DMS 273 (cell line): Measurements from ENCODE around the gene POMGNT1.

Source experiments
- DNase-seq: peaks from one replicate; lab custom pipeline; 2025; ENCODE audit not compliant: unreplicated experiment; lab: John Stamatoyannopoulos, UW

POMGNT1 gene

DNA sequence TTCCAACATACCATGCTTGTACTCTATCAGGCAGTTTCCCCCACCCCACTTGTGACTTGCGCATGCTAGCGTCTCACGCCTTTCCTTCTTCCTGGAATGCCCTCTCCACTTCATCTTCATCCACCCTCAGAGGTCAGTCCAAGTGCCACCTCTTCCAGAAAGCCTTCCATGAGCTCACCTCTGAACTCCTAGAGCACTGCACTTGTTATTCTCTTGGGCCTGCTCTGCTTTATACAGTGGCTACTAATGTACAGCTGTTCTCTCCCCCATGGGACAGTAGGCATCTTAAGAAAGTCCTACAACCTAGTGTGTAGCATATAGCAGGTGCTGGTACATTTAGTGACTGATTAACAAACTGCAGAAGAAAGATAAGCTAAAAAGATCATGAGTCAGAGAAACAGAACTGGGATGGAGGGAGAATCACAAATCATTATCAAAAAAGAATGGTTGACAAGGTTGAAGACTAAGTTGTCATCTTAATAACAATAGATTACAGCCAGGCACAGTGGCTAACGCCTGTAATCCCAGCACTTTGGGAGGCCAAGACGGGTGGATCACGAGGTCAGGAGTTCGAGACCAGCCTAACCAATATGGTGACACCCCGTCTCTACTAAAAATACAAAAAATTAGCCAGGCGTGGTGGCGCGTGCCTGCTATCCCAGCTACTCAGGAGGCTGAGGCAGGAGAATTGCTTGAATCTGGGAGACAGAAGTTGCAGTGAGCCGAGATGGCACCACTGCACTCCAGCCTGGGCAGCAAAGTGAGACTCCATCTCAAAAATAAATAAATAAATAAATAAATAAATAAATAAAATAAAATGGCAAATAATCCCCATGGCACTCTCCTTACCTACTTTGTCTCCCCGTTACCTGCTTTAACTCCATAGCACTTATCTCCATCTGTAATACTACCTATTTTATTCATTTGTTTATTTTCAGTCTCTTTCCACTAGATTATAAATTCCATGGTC, 39.6 kb downstream of the POMGNT1 start:
- no peak for DNase-seq

DNA sequence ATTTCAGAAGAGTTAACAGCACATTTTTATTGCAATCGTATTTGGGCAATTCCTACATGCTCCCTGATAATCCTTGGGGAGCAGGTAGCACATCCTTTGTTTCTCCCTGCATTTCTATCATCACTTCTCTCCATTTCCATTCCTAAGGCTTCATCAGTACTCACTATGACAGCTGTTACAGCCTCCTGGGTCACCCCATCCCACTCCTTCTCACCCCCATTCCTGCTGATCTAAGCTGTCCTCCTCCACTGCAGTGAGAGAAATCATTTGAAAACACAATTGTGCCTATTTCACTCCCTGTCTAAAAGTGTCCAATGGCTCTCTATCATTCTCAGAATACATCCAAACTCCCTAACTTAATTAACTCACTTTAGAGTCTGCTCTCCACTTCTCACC, 40.3 kb downstream of the POMGNT1 start:
- no peak for DNase-seq

DNA sequence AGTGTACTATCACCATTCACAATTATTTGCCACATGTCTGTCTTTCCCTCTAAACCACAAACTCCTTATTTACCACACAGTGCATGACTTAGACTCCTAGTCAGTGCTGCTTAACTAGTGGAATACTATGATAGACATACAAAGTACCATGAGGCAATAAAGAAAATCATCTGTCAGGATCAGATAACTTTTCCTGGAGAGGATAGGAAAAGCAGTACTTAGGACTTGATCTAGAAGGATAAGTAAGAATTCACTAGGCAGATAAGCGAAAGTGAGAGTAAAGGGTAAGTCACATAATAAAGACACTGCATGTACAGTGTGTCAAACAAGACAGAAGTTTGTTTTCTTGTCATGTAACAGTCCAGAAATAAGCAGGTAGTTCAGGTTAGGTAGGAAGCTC, 44.5 kb downstream of the POMGNT1 start:
- DNase-seq, result no peak

DNA sequence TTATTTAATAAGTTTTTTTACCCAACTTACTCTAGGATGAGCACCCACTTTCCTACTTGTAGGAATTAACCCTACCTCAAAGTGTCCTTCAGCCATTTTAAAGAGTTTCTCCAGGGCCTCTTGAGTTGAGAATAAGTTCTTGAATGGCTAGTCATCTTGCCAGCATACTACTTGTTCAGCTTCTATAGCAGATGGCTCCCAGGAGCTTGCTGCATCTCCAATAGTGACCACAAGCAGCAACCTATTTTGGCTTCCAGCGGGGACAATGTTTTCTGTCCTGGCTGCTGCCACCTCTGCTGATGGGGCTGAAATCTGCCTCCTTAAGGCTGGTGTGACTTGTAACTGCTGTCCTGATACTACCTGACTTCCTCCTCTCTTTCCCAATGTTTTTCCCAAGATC, 45.0 kb downstream of the POMGNT1 start:
- DNase-seq, result no peak

DNA sequence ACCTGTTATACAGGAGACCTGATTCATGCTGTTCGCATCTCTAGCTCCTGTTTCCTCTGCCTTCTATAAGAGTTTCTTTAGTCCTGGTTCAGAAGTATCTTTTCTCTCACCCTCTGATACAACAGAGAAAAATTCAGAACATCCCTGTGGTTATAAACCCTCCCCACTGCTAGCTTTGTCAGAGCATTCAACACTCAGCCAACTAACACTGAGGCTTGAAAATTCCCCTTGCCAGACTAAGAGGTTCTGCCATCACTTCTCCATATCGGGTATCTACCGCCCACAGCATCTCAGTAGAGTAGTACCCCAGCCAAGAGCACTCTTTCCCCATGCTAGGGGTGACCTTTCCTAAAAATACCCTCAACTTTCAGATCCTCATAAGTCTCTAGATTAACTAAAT, 46.2 kb downstream of the POMGNT1 start:
- DNase-seq, result no peak

DNA sequence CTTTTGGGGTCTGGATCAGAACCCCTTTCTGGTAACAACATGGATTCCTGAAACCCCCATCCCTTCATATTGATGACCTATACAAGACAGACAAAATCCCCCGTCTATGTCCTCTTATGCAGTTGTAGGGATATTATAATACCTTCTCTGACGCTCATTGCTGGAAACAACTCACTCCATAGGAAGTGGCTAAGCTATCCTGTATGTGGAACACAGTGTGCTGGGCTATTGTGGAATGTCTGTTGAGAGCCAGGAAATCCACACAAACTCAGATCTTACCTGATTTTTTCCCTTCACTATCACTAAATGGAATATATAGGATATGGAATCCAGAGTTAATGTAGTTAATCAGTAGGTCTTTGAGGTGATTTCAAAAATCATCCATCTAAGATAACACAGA, 48.1 kb downstream of the POMGNT1 start:
- no peak for DNase-seq

DNA sequence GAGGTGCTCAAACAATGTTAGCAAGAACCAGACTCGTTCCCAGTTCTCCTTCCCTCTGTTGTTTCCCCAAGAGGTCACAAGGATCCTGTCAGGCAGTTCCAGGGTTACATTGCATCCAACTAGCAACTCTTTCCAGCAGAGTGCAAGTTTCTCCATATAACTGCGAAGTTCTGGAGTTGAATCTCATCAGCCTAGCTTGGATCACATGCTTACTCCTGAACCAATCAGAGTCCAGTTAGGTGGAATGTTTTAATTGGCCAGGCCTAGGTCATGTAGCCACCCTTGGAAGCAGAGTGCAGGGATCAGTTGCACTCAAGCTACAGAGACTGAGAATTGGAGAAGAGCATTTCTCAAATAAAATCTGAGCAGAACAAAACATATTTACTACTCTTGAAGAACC, 49.9 kb downstream of the POMGNT1 start:
- DNase-seq, result peak; percentile 27
